DOHH2 (cell line): Measurements from ENCODE around the gene SMARCC1.

ENCODE experiments used
- EZH2phosphoT487 ChIP-seq: fragments of 200-600 bp; sonication (generic); IDR thresholded peaks from 2 replicates; pipeline ENCODE4 v1.6.1; 2017; ENCODE audit warnings: borderline replicate concordance, mild to moderate bottlenecking, antibody characterized with exemption, low read length, moderate library complexity, mixed read lengths
- TF ChIP-seq, protein P1 (sequence below): fragments of 200-600 bp; sonication (generic); IDR thresholded peaks from one replicate; pipeline ENCODE4 v1.5.1; 2014; ENCODE audit warnings: antibody characterized with exemption, mild to moderate bottlenecking, low read depth, low read length; ENCODE audit not compliant: poor library complexity, severe bottlenecking

DNA sequence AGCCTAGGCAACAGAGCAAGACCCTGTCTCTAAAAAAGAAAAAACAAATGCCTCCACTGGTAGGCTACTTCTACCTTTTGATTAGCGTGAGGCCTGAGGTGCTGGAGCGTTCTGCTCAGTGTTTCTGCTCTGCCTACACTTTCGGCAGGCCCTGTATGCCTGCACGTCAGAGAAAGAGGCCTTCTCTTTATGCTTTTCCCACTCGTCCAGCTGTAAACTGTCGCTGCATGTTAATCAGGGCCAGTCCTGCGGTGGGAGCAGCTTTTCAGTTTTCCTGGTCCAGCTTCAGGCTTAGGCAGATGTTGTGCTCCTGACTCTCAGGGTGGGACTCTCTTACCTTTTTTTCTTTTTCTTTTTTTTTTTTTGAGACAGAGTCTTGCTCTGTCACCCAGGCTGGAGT, 228.3 kb downstream of the SMARCC1 start:
- TF ChIP-seq, protein P1, sequence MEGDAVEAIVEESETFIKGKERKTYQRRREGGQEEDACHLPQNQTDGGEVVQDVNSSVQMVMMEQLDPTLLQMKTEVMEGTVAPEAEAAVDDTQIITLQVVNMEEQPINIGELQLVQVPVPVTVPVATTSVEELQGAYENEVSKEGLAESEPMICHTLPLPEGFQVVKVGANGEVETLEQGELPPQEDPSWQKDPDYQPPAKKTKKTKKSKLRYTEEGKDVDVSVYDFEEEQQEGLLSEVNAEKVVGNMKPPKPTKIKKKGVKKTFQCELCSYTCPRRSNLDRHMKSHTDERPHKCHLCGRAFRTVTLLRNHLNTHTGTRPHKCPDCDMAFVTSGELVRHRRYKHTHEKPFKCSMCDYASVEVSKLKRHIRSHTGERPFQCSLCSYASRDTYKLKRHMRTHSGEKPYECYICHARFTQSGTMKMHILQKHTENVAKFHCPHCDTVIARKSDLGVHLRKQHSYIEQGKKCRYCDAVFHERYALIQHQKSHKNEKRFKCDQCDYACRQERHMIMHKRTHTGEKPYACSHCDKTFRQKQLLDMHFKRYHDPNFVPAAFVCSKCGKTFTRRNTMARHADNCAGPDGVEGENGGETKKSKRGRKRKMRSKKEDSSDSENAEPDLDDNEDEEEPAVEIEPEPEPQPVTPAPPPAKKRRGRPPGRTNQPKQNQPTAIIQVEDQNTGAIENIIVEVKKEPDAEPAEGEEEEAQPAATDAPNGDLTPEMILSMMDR: no peak
- TF ChIP-seq EZH2phosphoT487: no peak
